Measurements from ENCODE around the gene MT1B. TPM values are rescaled to one million over a fixed set of nuclear protein-coding genes. Genes with fewer than 3 reads are reported as not detected.

MT1B gene
- total RNA-seq, 1 experiment from 2014 or later, result not detected

DNA sequence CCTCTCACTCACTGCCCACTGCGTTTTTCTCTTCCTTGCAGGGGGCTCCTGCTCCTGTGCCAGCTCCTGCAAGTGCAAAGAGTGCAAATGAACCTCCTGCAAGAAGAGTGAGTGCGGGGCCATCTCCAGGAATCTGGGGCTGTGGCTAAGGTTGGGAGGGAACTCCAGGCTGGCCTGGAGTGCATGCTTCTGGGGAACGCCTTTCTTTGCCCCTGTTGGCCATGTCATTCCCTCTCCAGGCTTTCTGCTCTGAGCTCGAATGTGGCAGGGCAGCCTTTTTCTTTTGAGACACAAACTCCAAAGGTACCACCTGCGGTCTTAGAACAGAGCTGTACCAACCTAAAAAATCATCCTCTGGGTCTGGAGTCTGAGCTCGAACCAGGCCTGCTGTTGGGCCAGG is 33.5 kb upstream of the MT1B start:
- DNase-seq, result no peak
- TF ChIP-seq, protein P1, sequence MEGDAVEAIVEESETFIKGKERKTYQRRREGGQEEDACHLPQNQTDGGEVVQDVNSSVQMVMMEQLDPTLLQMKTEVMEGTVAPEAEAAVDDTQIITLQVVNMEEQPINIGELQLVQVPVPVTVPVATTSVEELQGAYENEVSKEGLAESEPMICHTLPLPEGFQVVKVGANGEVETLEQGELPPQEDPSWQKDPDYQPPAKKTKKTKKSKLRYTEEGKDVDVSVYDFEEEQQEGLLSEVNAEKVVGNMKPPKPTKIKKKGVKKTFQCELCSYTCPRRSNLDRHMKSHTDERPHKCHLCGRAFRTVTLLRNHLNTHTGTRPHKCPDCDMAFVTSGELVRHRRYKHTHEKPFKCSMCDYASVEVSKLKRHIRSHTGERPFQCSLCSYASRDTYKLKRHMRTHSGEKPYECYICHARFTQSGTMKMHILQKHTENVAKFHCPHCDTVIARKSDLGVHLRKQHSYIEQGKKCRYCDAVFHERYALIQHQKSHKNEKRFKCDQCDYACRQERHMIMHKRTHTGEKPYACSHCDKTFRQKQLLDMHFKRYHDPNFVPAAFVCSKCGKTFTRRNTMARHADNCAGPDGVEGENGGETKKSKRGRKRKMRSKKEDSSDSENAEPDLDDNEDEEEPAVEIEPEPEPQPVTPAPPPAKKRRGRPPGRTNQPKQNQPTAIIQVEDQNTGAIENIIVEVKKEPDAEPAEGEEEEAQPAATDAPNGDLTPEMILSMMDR (conservative IDR thresholded peaks at IDR 0.05), result no peak
- Histone ChIP-seq H2BK15ac (ENCODE audit: low read depth, low read length) (no peak overlapping the region), H3K9ac (ENCODE audit: extremely low read depth, insufficient read length, low read length) (no peak overlapping the region), H3K27ac (ENCODE audit: insufficient read length, low read depth, low read length) (no peak overlapping the region), H3K4me2 (ENCODE audit: insufficient read depth, insufficient read length, low read length) (no peak overlapping the region), H2AK5ac (ENCODE audit: insufficient read length, low read length) (no peak overlapping the region), H3K23me2 (ENCODE audit: insufficient read length, low read depth, low read length, poor library complexity, severe bottlenecking) (peaks cover 8% of the 10 kb centered on the region), H2BK5ac (ENCODE audit: insufficient read length, low read length) (no peak overlapping the region), H4K5ac (ENCODE audit: insufficient read length, low read depth, low read length) (no peak overlapping the region), H2BK20ac (ENCODE audit: low read depth, low read length, poor library complexity, severe bottlenecking) (no peak overlapping the region), H3T11ph (ENCODE audit: low read length) (no peak overlapping the region), H3K4me1 (ENCODE audit: insufficient read depth, low read length) (no peaks in the 10 kb centered on the region; the same call in 1 of the 2 replicates), H3K9me3 (ENCODE audit: control insufficient read depth, low read depth, low read length) (peaks cover under 1% of the 10 kb centered on the region), H3K56ac (ENCODE audit: insufficient read length, low read depth, low read length) (no peak overlapping the region), H2BK12ac (ENCODE audit: insufficient read length, low read depth, low read length) (no peak overlapping the region), H3K14ac (ENCODE audit: insufficient read depth, low read length) (no peak overlapping the region), H4K20me1 (ENCODE audit: control insufficient read depth, insufficient read depth, insufficient read length) (no peaks in the 10 kb centered on the region), H4K91ac (ENCODE audit: insufficient read length, low read depth, low read length) (no peak overlapping the region), H3K4ac (ENCODE audit: low read depth, low read length) (no peak overlapping the region), H2BK120ac (ENCODE audit: low read depth, low read length, poor library complexity, severe bottlenecking) (no peak overlapping the region), H3K18ac (ENCODE audit: insufficient read length, low read depth, low read length) (no peak overlapping the region), H3K79me1 (ENCODE audit: insufficient read depth, low read depth, low read length, poor library complexity, severe bottlenecking) (no peaks in the 10 kb centered on the region), H4K8ac (replicated peaks; ENCODE audit: insufficient read length, low read depth, low read length) (no peak overlapping the region), H3K23ac (ENCODE audit: insufficient read length, low read depth, low read length) (no peak overlapping the region), H3K79me2 (ENCODE audit: insufficient read depth, low read length) (no peaks in the 10 kb centered on the region), H3K27me3 (ENCODE audit: insufficient read depth, low read length) (peaks cover 44% of the 10 kb centered on the region; the same call in 1 of the 2 replicates), H2AFZ (ENCODE audit: low read length) (no peak overlapping the region)
- WGBS (ENCODE audit: extremely low coverage, insufficient read length, low lambda C conversion rate), result no CpG with 5 or more reads among the region's 6 CpGs
- Mint-ChIP-seq H3K4me1 (peaks cover 47 to 61% of the 10 kb centered on the region in 2 experiments), H3K4me3 (peak overlapping the region; percentile 72 to 89; a peak in 3 of 5 replicates), H3K27ac (no peak overlapping the region), H3K27me3 (ENCODE audit: low read depth) (peaks cover 89% of the 10 kb centered on the region), H3K36me3 (ENCODE audit: insufficient read depth in 1 of 3, low read depth in 3 of 3) (peaks cover 3 to 5% (median 3%) of the 10 kb centered on the region in 3 experiments), H3K9me3 (peaks cover under 1 to 9% of the 10 kb centered on the region in 2 experiments; a peak in 3 of 5 replicates)

All from H9 (cell line).